ENCODE results near the gene BACE2.

The BACE2 gene

DNA sequence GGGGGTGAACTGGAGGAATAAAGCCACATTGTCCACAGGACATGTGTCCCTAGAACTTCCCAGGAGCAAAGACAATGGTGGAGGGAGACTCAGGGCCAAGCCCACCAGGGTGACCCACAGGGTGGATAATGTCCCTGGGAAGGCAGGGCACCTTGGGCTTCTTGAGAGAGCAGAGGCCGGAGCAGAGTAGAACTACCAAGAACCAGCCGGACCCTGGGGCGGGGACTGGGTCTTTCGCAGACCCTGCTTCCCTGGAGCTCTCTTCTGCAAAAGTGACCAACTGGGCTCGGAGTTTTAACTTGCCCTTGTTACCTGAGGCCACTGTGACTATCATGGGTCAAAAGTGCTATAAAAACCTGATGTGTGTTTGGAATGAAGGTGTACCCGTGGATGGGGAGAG, 147.8 kb downstream of the BACE2 start:
- ChIA-PET CTCF (no interaction called here), POLR2A (no interaction called here)
- TF ChIP-seq HDGF (IDR thresholded peaks at IDR 0.05; ENCODE audit: borderline replicate concordance) = no peak
- no peak for TF ChIP-seq FOXA1 (IDR thresholded peaks at IDR 0.05)
- TF ChIP-seq ARNT (IDR thresholded peaks at IDR 0.05) = no peak
- no peak for TF ChIP-seq FOXK2 (IDR thresholded peaks at IDR 0.05)
- no peak for TF ChIP-seq NFRKB (IDR thresholded peaks at IDR 0.05)
- TF ChIP-seq TARDBP (IDR thresholded peaks at IDR 0.05) = no peak
- TF ChIP-seq FOXM1 (IDR thresholded peaks at IDR 0.05; ENCODE audit: borderline replicate concordance) = no peak
- TF ChIP-seq SP1 (IDR thresholded peaks at IDR 0.05) = no peak
- no peak for TF ChIP-seq ZNF384 (IDR thresholded peaks at IDR 0.05)
- TF ChIP-seq PKNOX1 (IDR thresholded peaks at IDR 0.05) = no peak
- TF ChIP-seq BHLHE40 (IDR thresholded peaks at IDR 0.05; ENCODE audit: borderline replicate concordance) = no peak
- no peak for TF ChIP-seq ELF4 (IDR thresholded peaks at IDR 0.05)
- no peak for TF ChIP-seq LEF1 (IDR thresholded peaks at IDR 0.05; ENCODE audit: borderline replicate concordance)
- no peak for TF ChIP-seq L3MBTL2 (conservative IDR thresholded peaks at IDR 0.05)
- TF ChIP-seq CTBP1 (IDR thresholded peaks at IDR 0.05; ENCODE audit: borderline replicate concordance) = no peak
- DNase-seq (ENCODE audit: extremely low spot score) = no peak

DNA sequence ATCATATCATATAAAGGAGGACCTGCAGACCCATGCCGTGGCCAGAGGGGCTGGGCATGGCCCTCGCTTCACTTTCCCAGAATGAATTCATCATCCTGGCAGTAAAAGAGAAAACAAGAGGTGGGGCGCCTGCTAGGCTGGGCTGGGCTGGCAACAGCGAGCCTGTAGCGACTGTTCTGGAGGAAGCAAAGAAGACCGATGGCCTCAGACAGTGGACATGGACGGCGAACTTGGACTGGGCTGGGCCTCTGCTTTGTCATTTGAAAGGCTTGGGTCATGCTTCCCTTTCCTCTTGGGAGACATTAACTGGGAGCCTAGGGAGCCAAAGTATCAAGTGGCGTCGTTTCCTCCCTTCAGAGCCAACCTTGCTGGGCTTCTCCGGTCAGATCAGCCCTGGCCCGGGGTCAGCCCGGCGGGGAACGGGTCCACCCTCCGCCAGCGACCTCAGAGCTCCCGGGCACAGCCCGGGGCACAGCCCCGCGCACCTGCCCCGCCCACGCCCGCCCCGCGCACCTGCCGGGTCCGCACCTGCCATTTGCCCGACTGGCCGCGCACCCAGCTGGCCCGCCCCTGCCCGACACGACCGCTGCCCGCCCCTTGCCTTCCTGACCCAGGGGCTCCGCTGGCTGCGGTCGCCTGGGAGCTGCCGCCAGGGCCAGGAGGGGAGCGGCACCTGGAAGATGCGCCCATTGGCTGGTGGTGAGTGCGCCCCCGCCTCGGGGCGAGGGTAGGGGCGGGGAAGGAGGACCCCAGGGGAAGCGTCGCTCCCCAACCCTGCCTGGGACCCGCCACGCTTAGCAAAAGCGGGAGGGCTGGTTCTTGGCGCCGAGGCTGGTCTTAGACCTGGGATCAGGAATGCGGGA, 148.5 kb downstream of the BACE2 start, which contains the start of gene FAM3B:
TSS of gene FAM3B (plus strand) at position 602 of the 863 bp plus-strand sequence. CDS start at position 681, 79 bp downstream.
- ChIA-PET POLR2A (no interaction called here), CTCF (no interaction called here)
- DNase-seq (ENCODE audit: extremely low spot score) = no peak
- no peak for TF ChIP-seq L3MBTL2 (conservative IDR thresholded peaks at IDR 0.05)
- TF ChIP-seq BHLHE40 (IDR thresholded peaks at IDR 0.05; ENCODE audit: borderline replicate concordance) = no peak
- TF ChIP-seq SUZ12 (IDR thresholded peaks at IDR 0.05) = no peak
- TF ChIP-seq HDGF (IDR thresholded peaks at IDR 0.05; ENCODE audit: borderline replicate concordance) = no peak
- no peak for TF ChIP-seq SP1 (IDR thresholded peaks at IDR 0.05)
- TF ChIP-seq CTBP1 (IDR thresholded peaks at IDR 0.05; ENCODE audit: borderline replicate concordance) = no peak
- TF ChIP-seq ZNF384 (IDR thresholded peaks at IDR 0.05) = no peak
- TF ChIP-seq FOXK2 (IDR thresholded peaks at IDR 0.05) = no peak
- no peak for TF ChIP-seq FOXM1 (IDR thresholded peaks at IDR 0.05; ENCODE audit: borderline replicate concordance)
- TF ChIP-seq FOXA1 (IDR thresholded peaks at IDR 0.05) = no peak
- no peak for TF ChIP-seq PKNOX1 (IDR thresholded peaks at IDR 0.05)
- no peak for TF ChIP-seq TARDBP (IDR thresholded peaks at IDR 0.05)
- TF ChIP-seq NFRKB (IDR thresholded peaks at IDR 0.05) = no peak
- TF ChIP-seq ELF4 (IDR thresholded peaks at IDR 0.05) = no peak
- no peak for TF ChIP-seq LEF1 (IDR thresholded peaks at IDR 0.05; ENCODE audit: borderline replicate concordance)
- no peak for TF ChIP-seq ARNT (IDR thresholded peaks at IDR 0.05)

- DNase-seq (ENCODE audit: extremely low spot score) = no peak
- TF ChIP-seq SP1 (IDR thresholded peaks at IDR 0.05) = no peak
- TF ChIP-seq ZNF384 (IDR thresholded peaks at IDR 0.05) = no peak
- ChIA-PET POLR2A (no interaction called here), CTCF (no interaction called here)
Observed at GRCh38 chr21:41317063-41317392, 149.1 kb downstream of the BACE2 start.

- ChIA-PET POLR2A (no interaction called here), CTCF (interaction anchor here (0.6 kb wide), 1 partner anchor 499 kb away, joined by 3 read pairs; no protein-coding TSS in a partner anchor)
- TF ChIP-seq ELF4 (IDR thresholded peaks at IDR 0.05) = no peak
- TF ChIP-seq ARNT (IDR thresholded peaks at IDR 0.05) = no peak
- no peak for TF ChIP-seq L3MBTL2 (conservative IDR thresholded peaks at IDR 0.05)
- no peak for TF ChIP-seq TARDBP (IDR thresholded peaks at IDR 0.05)
- no peak for TF ChIP-seq ZNF384 (IDR thresholded peaks at IDR 0.05)
- TF ChIP-seq SP1 (IDR thresholded peaks at IDR 0.05) = no peak
- no peak for TF ChIP-seq LEF1 (IDR thresholded peaks at IDR 0.05; ENCODE audit: borderline replicate concordance)
- no peak for TF ChIP-seq FOXA1 (IDR thresholded peaks at IDR 0.05)
- no peak for TF ChIP-seq NFRKB (IDR thresholded peaks at IDR 0.05)
- TF ChIP-seq CTBP1 (IDR thresholded peaks at IDR 0.05; ENCODE audit: borderline replicate concordance) = no peak
- TF ChIP-seq BHLHE40 (IDR thresholded peaks at IDR 0.05; ENCODE audit: borderline replicate concordance) = no peak
- TF ChIP-seq FOXM1 (IDR thresholded peaks at IDR 0.05; ENCODE audit: borderline replicate concordance) = no peak
- TF ChIP-seq SUZ12 (IDR thresholded peaks at IDR 0.05) = no peak
- no peak for TF ChIP-seq FOXK2 (IDR thresholded peaks at IDR 0.05)
- DNase-seq (ENCODE audit: extremely low spot score) = no peak
Observed at GRCh38 chr21:41317458-41317857, 149.5 kb downstream of the BACE2 start.

DNA sequence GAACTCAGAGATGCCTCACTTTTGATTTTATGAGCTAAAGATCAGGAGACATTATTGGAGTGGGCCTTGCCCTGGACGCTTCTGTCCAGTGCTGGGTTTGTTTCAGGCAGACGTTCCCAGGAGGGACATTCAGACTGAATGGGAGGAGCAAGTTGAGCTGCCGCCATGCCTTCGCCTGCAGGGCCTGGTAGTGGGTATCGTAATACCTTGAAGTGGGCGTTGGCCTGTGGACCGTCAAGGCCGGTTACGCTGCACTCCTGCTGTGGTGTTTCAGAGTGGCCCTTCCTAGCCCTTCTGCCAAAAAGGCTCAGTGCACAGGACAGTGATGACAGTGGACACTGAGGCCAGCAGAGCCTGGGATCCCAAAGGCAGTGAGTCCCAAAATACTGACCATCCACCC, 150.3 kb downstream of the BACE2 start:
- no peak for TF ChIP-seq FOXK2 (IDR thresholded peaks at IDR 0.05)
- TF ChIP-seq SP1 (IDR thresholded peaks at IDR 0.05) = no peak
- no peak for TF ChIP-seq NFRKB (IDR thresholded peaks at IDR 0.05)
- no peak for TF ChIP-seq ARNT (IDR thresholded peaks at IDR 0.05)
- TF ChIP-seq L3MBTL2 (conservative IDR thresholded peaks at IDR 0.05) = no peak
- TF ChIP-seq FOXA1 (IDR thresholded peaks at IDR 0.05) = no peak
- no peak for TF ChIP-seq FOXM1 (IDR thresholded peaks at IDR 0.05; ENCODE audit: borderline replicate concordance)
- no peak for TF ChIP-seq ELF4 (IDR thresholded peaks at IDR 0.05)
- TF ChIP-seq CTBP1 (IDR thresholded peaks at IDR 0.05; ENCODE audit: borderline replicate concordance) = no peak
- TF ChIP-seq LEF1 (IDR thresholded peaks at IDR 0.05; ENCODE audit: borderline replicate concordance) = no peak
- TF ChIP-seq ZNF384 (IDR thresholded peaks at IDR 0.05) = no peak
- no peak for TF ChIP-seq SUZ12 (IDR thresholded peaks at IDR 0.05)
- no peak for TF ChIP-seq TARDBP (IDR thresholded peaks at IDR 0.05)
- no peak for TF ChIP-seq HDGF (IDR thresholded peaks at IDR 0.05; ENCODE audit: borderline replicate concordance)
- no peak for TF ChIP-seq PKNOX1 (IDR thresholded peaks at IDR 0.05)
- ChIA-PET POLR2A (no interaction called here), CTCF (interaction anchor here (0.6 kb wide), 1 partner anchor 142 kb away, joined by 4 read pairs; no protein-coding TSS in a partner anchor)
- no peak for DNase-seq (ENCODE audit: extremely low spot score)

- DNase-seq (ENCODE audit: extremely low spot score) = no peak
- ChIA-PET POLR2A (no interaction called here), CTCF (no interaction called here)
- TF ChIP-seq PKNOX1 (IDR thresholded peaks at IDR 0.05) (no peak), ZNF384 (IDR thresholded peaks at IDR 0.05) (no peak), ELF4 (IDR thresholded peaks at IDR 0.05) (no peak), LEF1 (IDR thresholded peaks at IDR 0.05; ENCODE audit: borderline replicate concordance) (no peak), NFRKB (IDR thresholded peaks at IDR 0.05) (no peak)
Observed at GRCh38 chr21:41319273-41319672, 151.3 kb downstream of the BACE2 start.
